ENCODE results near the gene CD9. TPM values are rescaled to one million over a fixed set of nuclear protein-coding genes. Genes with fewer than 3 reads are reported as not detected.

Gene CD9
- total and polyA plus RNA-seq, 2 of the 8 experiments (the other 6 are each of a cell fraction or from before 2014, with no cell fraction given): 168 to 319 TPM

DNA sequence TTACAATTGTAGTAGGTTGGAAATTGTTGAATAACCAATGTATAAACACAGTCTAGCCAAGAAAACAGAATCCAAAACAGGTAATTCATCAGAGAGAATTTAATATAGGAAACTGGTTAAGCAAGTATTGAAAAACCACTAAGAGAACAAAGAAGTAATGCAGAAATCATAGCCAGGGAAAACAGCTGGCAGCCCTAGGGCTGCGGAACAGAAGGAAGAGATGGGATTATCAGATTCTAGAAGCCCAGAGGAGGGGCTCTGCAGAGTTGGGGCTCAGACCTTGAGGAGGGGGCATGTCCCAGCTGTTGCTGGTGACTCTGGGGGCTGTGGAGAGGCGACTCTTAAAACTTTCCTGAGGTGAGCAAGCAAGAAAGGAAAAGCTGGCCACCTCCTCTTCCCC lies 49.4 kb downstream of the CD9 start (continued):
- TF ChIP-seq CHD7 (IDR thresholded peaks at IDR 0.05; ENCODE audit: insufficient replicate concordance, low read length) (no peak), GTF2F1 (IDR thresholded peaks at IDR 0.05; ENCODE audit: borderline replicate concordance, low read depth, low read length) (no peak), ZNF274 (IDR thresholded peaks at IDR 0.05; ENCODE audit: borderline replicate concordance, extremely low read depth, low read length) (no peak), SP1 (IDR thresholded peaks at IDR 0.05; ENCODE audit: low read depth, low read length) (no peak), YY1 (IDR thresholded peaks at IDR 0.05; ENCODE audit: low read depth, low read length) (no peak), TBP (IDR thresholded peaks at IDR 0.05; ENCODE audit: low read depth, low read length) (no peak)
- TF ChIP-seq, protein P1, sequence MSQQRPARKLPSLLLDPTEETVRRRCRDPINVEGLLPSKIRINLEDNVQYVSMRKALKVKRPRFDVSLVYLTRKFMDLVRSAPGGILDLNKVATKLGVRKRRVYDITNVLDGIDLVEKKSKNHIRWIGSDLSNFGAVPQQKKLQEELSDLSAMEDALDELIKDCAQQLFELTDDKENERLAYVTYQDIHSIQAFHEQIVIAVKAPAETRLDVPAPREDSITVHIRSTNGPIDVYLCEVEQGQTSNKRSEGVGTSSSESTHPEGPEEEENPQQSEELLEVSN (IDR thresholded peaks at IDR 0.05): no peak
- TF ChIP-seq, protein P2, sequence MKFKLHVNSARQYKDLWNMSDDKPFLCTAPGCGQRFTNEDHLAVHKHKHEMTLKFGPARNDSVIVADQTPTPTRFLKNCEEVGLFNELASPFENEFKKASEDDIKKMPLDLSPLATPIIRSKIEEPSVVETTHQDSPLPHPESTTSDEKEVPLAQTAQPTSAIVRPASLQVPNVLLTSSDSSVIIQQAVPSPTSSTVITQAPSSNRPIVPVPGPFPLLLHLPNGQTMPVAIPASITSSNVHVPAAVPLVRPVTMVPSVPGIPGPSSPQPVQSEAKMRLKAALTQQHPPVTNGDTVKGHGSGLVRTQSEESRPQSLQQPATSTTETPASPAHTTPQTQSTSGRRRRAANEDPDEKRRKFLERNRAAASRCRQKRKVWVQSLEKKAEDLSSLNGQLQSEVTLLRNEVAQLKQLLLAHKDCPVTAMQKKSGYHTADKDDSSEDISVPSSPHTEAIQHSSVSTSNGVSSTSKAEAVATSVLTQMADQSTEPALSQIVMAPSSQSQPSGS (IDR thresholded peaks at IDR 0.05; ENCODE audit: low read length): no peak

Measured in H1 (cell line).